ENCODE results near the gene UMODL1.

- TF ChIP-seq, protein P1, sequence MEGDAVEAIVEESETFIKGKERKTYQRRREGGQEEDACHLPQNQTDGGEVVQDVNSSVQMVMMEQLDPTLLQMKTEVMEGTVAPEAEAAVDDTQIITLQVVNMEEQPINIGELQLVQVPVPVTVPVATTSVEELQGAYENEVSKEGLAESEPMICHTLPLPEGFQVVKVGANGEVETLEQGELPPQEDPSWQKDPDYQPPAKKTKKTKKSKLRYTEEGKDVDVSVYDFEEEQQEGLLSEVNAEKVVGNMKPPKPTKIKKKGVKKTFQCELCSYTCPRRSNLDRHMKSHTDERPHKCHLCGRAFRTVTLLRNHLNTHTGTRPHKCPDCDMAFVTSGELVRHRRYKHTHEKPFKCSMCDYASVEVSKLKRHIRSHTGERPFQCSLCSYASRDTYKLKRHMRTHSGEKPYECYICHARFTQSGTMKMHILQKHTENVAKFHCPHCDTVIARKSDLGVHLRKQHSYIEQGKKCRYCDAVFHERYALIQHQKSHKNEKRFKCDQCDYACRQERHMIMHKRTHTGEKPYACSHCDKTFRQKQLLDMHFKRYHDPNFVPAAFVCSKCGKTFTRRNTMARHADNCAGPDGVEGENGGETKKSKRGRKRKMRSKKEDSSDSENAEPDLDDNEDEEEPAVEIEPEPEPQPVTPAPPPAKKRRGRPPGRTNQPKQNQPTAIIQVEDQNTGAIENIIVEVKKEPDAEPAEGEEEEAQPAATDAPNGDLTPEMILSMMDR (IDR thresholded peaks at IDR 0.05) = no peak
- TF ChIP-seq POLR2AphosphoS5 (IDR thresholded peaks at IDR 0.05; ENCODE audit: low read depth, low read length) (no peak), TCF7L2 (IDR thresholded peaks at IDR 0.05; ENCODE audit: low read depth, low read length) (no peak), REST (IDR thresholded peaks at IDR 0.05; ENCODE audit: insufficient read depth in 1 of 2, low read depth in 2 of 2, low read length in 1 of 2) (no peak), SIN3A (IDR thresholded peaks at IDR 0.05; ENCODE audit: borderline replicate concordance, insufficient read depth, low read depth, low read length) (no peak)
Measured at GRCh38 chr21:42161401-42161955, 90.4 kb downstream of the UMODL1 start.
